HepG2 (cell line): Measurements from ENCODE around the gene WNT5A. TPM values are rescaled to one million over a fixed set of nuclear protein-coding genes. Genes with fewer than 3 reads are reported as not detected.

Experiments
- ATAC-seq: fragments of 200-7000 bp; cut with Tn5 transposase; 3 replicates; pipeline ENCODE4 v1.9.1; 2020; ENCODE audit warnings: mild to moderate bottlenecking, moderate library complexity
- BruUV-seq: library from RNA; stranded (reverse); fragments of 400-500 nt; replicated peaks from 2 replicates; lab custom pipeline; 2021; lab: Mats Ljungman, UMichigan
- CTCF ChIA-PET: fragments of 300-600 bp; formaldehyde crosslinking; extraction: SDS; loops from one replicate; lab custom pipeline; 2021; ENCODE audit warnings: low total read pairs, inconsistent platforms, low intra/inter-chr PET ratio; lab: Yijun Ruan, JAX
- POLR2A ChIA-PET: fragments of 350-600 bp; sonication (Branson Sonifier 250); formaldehyde crosslinking; loops from one replicate; lab custom pipeline; 2020; ENCODE audit warnings: antibody characterized with exemption, inconsistent platforms; lab: Yijun Ruan, JAX
- DNase-seq: peaks from one replicate; pipeline ENCODE4 v3.0.0-alpha.2; 2015; ENCODE audit warnings: low spot score
- FAIRE-seq: peaks from 3 replicates; lab custom pipeline; 2011; peaks lifted over from hg19 to GRCh38; lab: Jason Lieb, UNC
- H2AFZ ChIP-seq: one replicate; pipeline ENCODE4 v1.6.1; 2011; ENCODE audit warnings: low read length, inconsistent platforms
- H3K27ac ChIP-seq: fragments of 300-600 bp; 3 replicates; pipeline ENCODE4 v1.8.0; 2011; ENCODE audit warnings: mixed run types, mild to moderate bottlenecking, mixed read lengths, low read length, inconsistent platforms; ENCODE audit not compliant: insufficient read depth; ENCODE audit errors: extremely low read length
- H3K27me3 ChIP-seq, 2 experiments: fragments of 200-600 bp in 1 of 2; 2 replicates in 1 of 2; 3 replicates in 1 of 2; pipeline versions ENCODE4 v1.6.0 to v1.8.0; 2011; ENCODE audit warnings: low read length in 2 of 2, mild to moderate bottlenecking in 2 of 2, moderate library complexity in 2 of 2, inconsistent platforms in 1 of 2; ENCODE audit not compliant: insufficient read depth in 2 of 2, control insufficient read depth in 1 of 2
- H3K36me3 ChIP-seq, 2 experiments: fragments of 200-600 bp in 1 of 2; replicated peaks in 1 of 2; 2 replicates in 1 of 2; 3 replicates in 1 of 2; pipeline versions ENCODE4 v1.5.1 to v1.8.0; 2011; ENCODE audit warnings: low read length in 2 of 2, inconsistent platforms in 1 of 2; ENCODE audit not compliant: insufficient read depth in 2 of 2, control insufficient read depth in 1 of 2
- H3K4me1 ChIP-seq: 2 replicates; pipeline ENCODE4 v1.5.1; 2012; ENCODE audit warnings: low read length, inconsistent platforms; ENCODE audit not compliant: insufficient read depth
- H3K4me2 ChIP-seq: 2 replicates; pipeline ENCODE4 v1.6.0; 2011; ENCODE audit warnings: low read depth, low read length, inconsistent platforms
- H3K4me3 ChIP-seq, 3 experiments: fragments of 200-600 bp in 1 of 3; sonication (generic), shearing (Covaris generic) in 1 of 3; replicated peaks in 1 of 3; 2 replicates each; pipeline ENCODE4 v1.5.1; 2011 to 2016; ENCODE audit warnings: low read length in 3 of 3, inconsistent platforms in 2 of 3, low read depth in 2 of 3, mild to moderate bottlenecking in 2 of 3, control low read depth in 1 of 3, mixed read lengths in 1 of 3; ENCODE audit not compliant: insufficient read depth in 1 of 3
- H3K79me2 ChIP-seq: one replicate; pipeline ENCODE4 v1.6.1; 2011; ENCODE audit warnings: low read length, inconsistent platforms; ENCODE audit not compliant: insufficient read depth
- H3K9ac ChIP-seq: 2 replicates; pipeline ENCODE4 v1.6.0; 2011; ENCODE audit warnings: mild to moderate bottlenecking, low read depth, low read length, inconsistent platforms; ENCODE audit not compliant: insufficient read depth
- H3K9me3 ChIP-seq: 2 replicates; pipeline ENCODE4 v1.5.1; 2012; ENCODE audit warnings: mild to moderate bottlenecking, low read length
- H4K20me1 ChIP-seq: 2 replicates; pipeline ENCODE4 v1.6.0; 2011; ENCODE audit warnings: inconsistent platforms, mild to moderate bottlenecking, low read length, moderate library complexity; ENCODE audit not compliant: insufficient read depth
- GPN1 ChIP-seq: sonication (generic); formaldehyde crosslinking; IDR thresholded peaks from 2 replicates; pipeline ENCODE4 v1.5.1; 2020; ENCODE audit warnings: missing genetic modification reagents, borderline replicate concordance
- GRHL1 ChIP-seq: sonication (generic); formaldehyde crosslinking; conservative IDR thresholded peaks from 2 replicates; pipeline ENCODE4 v1.8.0; 2022; ENCODE audit warnings: missing genetic modification reagents
- KAT2B ChIP-seq: fragments of 150-350 bp; IDR thresholded peaks from 2 replicates; pipeline ENCODE4 v1.6.1; 2014; ENCODE audit warnings: low read depth, low read length, borderline replicate concordance
- PHF21A ChIP-seq: sonication (generic); formaldehyde crosslinking; IDR thresholded peaks from 2 replicates; pipeline ENCODE4 v1.5.0; 2020; ENCODE audit warnings: mild to moderate bottlenecking, missing genetic modification reagents
- SIN3B ChIP-seq: fragments of 150-350 bp; IDR thresholded peaks from 2 replicates; pipeline ENCODE4 v1.6.1; 2014; ENCODE audit warnings: low read length
- SNAPC4 ChIP-seq: sonication (generic); formaldehyde crosslinking; IDR thresholded peaks from 2 replicates; pipeline ENCODE4 v1.4.0; 2020; ENCODE audit warnings: mild to moderate bottlenecking, missing genetic modification reagents
- TERF1 ChIP-seq: sonication (generic); formaldehyde crosslinking; IDR thresholded peaks from 2 replicates; pipeline ENCODE4 v1.8.0; 2022; ENCODE audit warnings: mild to moderate bottlenecking, missing genetic modification reagents, moderate library complexity
- ZBED4 ChIP-seq: sonication (generic); formaldehyde crosslinking; IDR thresholded peaks from 2 replicates; pipeline ENCODE4 v1.4.0; 2020; ENCODE audit warnings: missing genetic modification reagents, borderline replicate concordance
- ZNF512 ChIP-seq: sonication (generic); formaldehyde crosslinking; IDR thresholded peaks from 2 replicates; pipeline ENCODE4 v1.4.0; 2020; ENCODE audit warnings: mild to moderate bottlenecking, missing genetic modification reagents
- WGBS: methylation state at CpG from one replicate; pipeline ENCODE4 v1.1.6; 2017; ENCODE audit warnings: low lambda C conversion rate; 5-methylcytosine and 5-hydroxymethylcytosine counted together
- in situ Hi-C: cut with HindIII; loops from 2 replicates; pipeline ENCODE4 v1.10.0; 2017; ENCODE audit warnings: low pct_unique_long_range_greater_than_20kb; ENCODE audit not compliant: extremely low pct_ligation_motif_present
- intact Hi-C: fragments of 100-400 bp; cut with micrococcal nuclease; formaldehyde crosslinking; loops from one replicate; pipeline ENCODE4 v1.10.0; 2022; ENCODE audit not compliant: unreplicated experiment
- polyA plus RNA-seq, 8 experiments: library from polyadenylated mRNA; depleted of rRNA in 3 of 8; stranded (reverse) in 7 of 8; unstranded in 1 of 8; fragments of >200 nt; fragmentation: Illumina TruSeq in 4 of 8; extraction: Trizol in 4 of 8; gene quantifications; 2 replicates each; pipeline versions ENCODE4 v1.2.1 to v1.2.3, GENCODE V29; 2011 to 2016; ENCODE audit warnings: low read depth in 4 of 8, missing spikeins in 1 of 8, mixed read lengths in 1 of 8; ENCODE audit not compliant: insufficient read depth in 1 of 8
- total RNA-seq, 5 experiments: library from RNA; depleted of rRNA; stranded (reverse); fragments of >200 nt; fragmentation: Illumina TruSeq; extraction: Trizol; gene quantifications; 2 replicates each; pipeline ENCODE4 v1.2.3, GENCODE V29; 2016; ENCODE audit warnings: low read depth in 1 of 5

Gene WNT5A
- total and polyA plus RNA-seq, 2 of the 13 experiments (the other 11 are each of a cell fraction or from before 2014, with no cell fraction given), result not detected

- Histone ChIP-seq H3K36me3 (no peaks in the 10 kb centered on the region), H3K9ac (no peak overlapping the region), H4K20me1 (no peaks in the 10 kb centered on the region), H3K27me3 (peaks cover 4 to 36% of the 10 kb centered on the region in 2 experiments; a peak in 4 of 5 replicates), H3K4me2 (no peak overlapping the region), H3K4me1 (peaks cover 5% of the 10 kb centered on the region; the same call in 1 of the 2 replicates), H3K9me3 (no peaks in the 10 kb centered on the region), H3K79me2 (no peaks in the 10 kb centered on the region), H3K4me3 (no peak overlapping the region), H2AFZ (no peak overlapping the region), H3K27ac (no peak overlapping the region)
- intact Hi-C loops (no loop called here), in situ Hi-C loops (loop anchor here (5.0 to 10.0 kb wide), 3 partner anchors 256 to 756 kb away; no protein-coding TSS in a partner anchor)
- CTCF ChIA-PET, result no interaction called here
- WGBS, result 48% methylated on average over 24 of the region's 30 CpGs
- FAIRE-seq (no peak), ATAC-seq (no peak), DNase-seq (no peak)
- no TSS peak for BruUV-seq
- POLR2A ChIA-PET, result no interaction called here
- TF ChIP-seq SIN3B, result no peak
- TF ChIP-seq ZBED4, result no peak
- TF ChIP-seq GRHL1 (CRISPR knock-in tag), result no peak
- no peak for TF ChIP-seq KAT2B
- TF ChIP-seq ZNF512 (CRISPR knock-in tag), result no peak
- TF ChIP-seq PHF21A (CRISPR knock-in tag), result no peak
- no peak for TF ChIP-seq TERF1 (CRISPR knock-in tag)
- no peak for TF ChIP-seq GPN1 (CRISPR knock-in tag)
- TF ChIP-seq SNAPC4 (CRISPR knock-in tag), result no peak
Measured at GRCh38 chr3:55488398-55489055, 1.4 kb upstream of the WNT5A start.
